GM12801 (cell line): ENCODE results near the gene HOMER2.

Experiments
- CTCF ChIP-seq: IDR thresholded peaks from one replicate; pipeline ENCODE4 v1.5.1; 2011; ENCODE audit warnings: control low read depth; ENCODE audit not compliant: insufficient read length; ENCODE audit errors: extremely low read depth

Gene HOMER2

GRCh38 chr15:82946155-82946701 is 6.3 kb downstream of the HOMER2 start:
- TF ChIP-seq CTCF: no peak

DNA sequence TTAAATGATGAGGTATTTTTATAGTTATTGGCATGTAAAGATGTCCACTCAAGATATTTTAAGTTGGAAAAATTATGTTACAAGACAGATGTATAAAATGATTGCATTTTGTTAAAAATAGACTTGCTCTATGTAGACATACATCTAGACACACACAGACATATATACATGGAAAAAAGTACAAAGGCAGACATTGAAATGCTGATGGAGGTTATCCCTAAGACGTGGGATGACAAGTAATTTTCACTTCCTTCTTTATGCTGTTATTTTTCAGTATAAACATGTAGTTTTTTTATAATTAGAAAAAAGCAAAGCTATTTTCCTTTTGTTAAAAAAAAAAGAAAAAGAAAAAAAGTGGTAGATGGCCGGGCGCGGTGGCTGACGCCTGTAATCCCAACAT is 7.2 kb downstream of the HOMER2 start:
- no peak for TF ChIP-seq CTCF

GRCh38 chr15:82944821-82945220 is 7.7 kb downstream of the HOMER2 start:
- no peak for TF ChIP-seq CTCF

DNA sequence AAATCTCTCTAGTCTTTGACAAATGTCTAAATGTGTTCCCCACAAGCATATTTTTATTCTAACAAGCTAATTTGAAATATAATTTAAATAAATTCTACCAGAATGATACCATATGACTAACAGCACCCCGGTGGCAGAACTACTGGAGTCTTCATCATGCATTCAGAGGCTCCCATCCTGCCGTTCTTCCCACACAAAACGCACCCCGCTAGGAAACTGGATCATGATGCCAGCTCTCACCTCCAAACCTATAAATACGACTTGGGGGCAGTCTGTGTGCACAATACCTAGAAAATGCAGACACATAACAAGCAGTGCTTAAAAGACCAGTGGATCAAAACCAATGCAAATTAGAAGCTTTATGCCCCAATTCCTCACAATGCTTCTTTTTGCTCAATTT is 8.5 kb downstream of the HOMER2 start:
- TF ChIP-seq CTCF: no peak

DNA sequence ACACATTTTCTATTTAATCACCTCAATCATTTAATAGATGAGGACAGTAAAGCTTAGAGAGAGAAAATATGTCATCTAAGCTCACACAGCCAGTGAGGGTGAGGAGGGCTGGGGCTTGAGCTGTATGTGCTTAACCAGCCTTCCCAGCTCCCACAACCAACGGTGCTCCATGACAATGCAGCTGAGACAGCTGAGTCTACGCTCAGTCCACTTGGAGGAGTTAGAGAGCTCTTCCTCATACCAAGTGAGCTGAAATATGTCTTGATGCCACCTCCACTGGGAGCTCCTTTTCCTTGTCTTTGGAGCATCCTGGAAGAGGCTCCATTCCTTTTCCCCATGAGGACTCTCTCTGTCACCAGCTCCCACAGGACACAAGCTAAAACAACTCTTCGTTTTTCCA is 9.3 kb downstream of the HOMER2 start:
- no peak for TF ChIP-seq CTCF

DNA sequence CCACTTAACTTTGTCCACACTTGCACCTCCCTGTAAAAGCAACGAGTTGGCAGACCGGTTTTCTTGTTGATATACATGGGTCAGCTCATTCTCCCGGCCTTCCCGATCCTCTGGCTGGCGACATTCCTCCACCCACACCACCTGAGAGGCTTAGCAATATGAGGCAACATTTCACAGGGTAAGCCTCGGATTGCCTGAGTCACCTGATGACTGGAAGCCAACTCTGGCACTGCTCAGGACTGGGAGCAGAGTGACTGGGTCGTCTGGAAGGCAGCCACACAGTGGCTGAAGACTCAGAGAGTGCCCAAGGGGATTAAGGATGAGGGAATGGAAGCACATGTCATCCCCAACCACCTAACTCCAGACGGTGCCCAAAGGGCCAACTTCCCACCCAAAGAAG is 9.8 kb downstream of the HOMER2 start:
- no peak for TF ChIP-seq CTCF

DNA sequence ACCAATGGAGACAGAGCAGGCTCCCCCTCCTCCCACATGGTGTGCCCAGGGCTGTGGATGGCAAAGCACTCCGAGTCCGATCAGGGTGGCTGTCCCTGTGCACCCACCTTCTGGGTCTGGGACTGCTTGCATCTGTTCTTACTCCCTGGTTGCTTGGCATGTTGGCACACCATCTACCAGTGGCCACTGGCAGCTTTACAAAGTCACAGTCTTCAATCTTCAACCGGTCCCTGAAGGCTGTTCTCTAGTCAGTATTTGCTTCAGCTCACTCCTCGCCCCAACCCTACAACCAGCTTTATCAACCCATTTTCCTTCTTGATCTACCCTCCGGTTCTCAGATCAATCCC is 14.8 kb downstream of the HOMER2 start:
- TF ChIP-seq CTCF: no peak
